ENCODE measurements around the gene PDE7B.

PDE7B gene

DNA sequence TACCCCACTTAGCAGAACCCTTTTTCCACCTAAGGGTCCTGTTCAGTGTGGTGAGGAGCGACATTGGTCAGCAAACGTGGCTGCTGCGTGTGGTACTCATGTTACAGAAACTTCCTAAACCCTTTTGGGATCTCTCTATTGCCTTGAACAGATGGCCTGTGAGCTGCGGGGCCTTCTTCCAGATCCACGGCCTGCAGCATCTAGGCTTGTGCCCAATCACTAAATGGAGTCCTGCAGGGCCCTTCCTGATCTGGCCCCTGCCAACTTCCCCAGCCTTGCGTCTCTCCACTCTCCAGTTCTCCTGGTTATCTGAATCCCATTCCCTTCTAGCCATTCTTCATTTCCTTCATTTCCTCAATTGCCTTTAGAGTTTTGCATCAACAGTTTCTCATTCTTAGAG, 85.6 kb downstream of the PDE7B start:
- no peak overlapping the region for H2AK5ac ChIP-seq (ENCODE audit: low read length)
- H3K23ac ChIP-seq (ENCODE audit: low read length): no peak overlapping the region
- H4K8ac ChIP-seq (ENCODE audit: low read depth, low read length): no peak overlapping the region
- no peak overlapping the region for H3K4me2 ChIP-seq (ENCODE audit: low read length)
- peaks cover 2 to 9% of the 10 kb centered on the region in 2 experiments for H3K4me1 ChIP-seq (ENCODE audit: control insufficient read depth in 1 of 2, insufficient read depth in 2 of 2, low read length in 2 of 2)
- H2AFZ ChIP-seq (ENCODE audit: insufficient read depth, low read length, poor library complexity): peak overlapping the region; percentile 10
- no peak overlapping the region for H3K27ac ChIP-seq (ENCODE audit: low read depth, low read length)
- H3K4ac ChIP-seq (ENCODE audit: low read depth, low read length): no peak overlapping the region
- H3K4me3 ChIP-seq (ENCODE audit: low read depth, low read length): no peak overlapping the region
- DNase-seq: no peak
- no peaks in the 10 kb centered on the region for H3K79me1 ChIP-seq (ENCODE audit: low read length)
- no peak overlapping the region for H2BK120ac ChIP-seq (ENCODE audit: insufficient read depth, low read length, poor library complexity)
- H2BK5ac ChIP-seq (ENCODE audit: low read depth, low read length, poor library complexity): no peak overlapping the region
- no peak overlapping the region for H3K18ac ChIP-seq (ENCODE audit: low read length)
- H4K12ac ChIP-seq (ENCODE audit: low read depth, low read length): no peak overlapping the region
- no peaks in the 10 kb centered on the region for H3K9me3 ChIP-seq (ENCODE audit: insufficient read depth, low read depth, low read length)
- H3K36me3 ChIP-seq (ENCODE audit: control insufficient read depth in 1 of 2, insufficient read depth in 2 of 2, low read length in 2 of 2): no peaks in the 10 kb centered on the region
- H3K27me3 ChIP-seq (ENCODE audit: insufficient read depth, low read length): no peaks in the 10 kb centered on the region
- no peaks in the 10 kb centered on the region for H3K79me2 ChIP-seq (ENCODE audit: control insufficient read depth, insufficient read depth, low read length, poor library complexity)
- no peak overlapping the region for H3K9ac ChIP-seq (ENCODE audit: low read length)
- WGBS (ENCODE audit: extremely low coverage, insufficient coverage, insufficient read length): no CpG with 5 or more reads among the region's 6 CpGs
- no peak overlapping the region for H3K14ac ChIP-seq (ENCODE audit: low read length)
- no peak overlapping the region for H4K91ac ChIP-seq (ENCODE audit: low read depth, low read length)
- H2BK12ac ChIP-seq (ENCODE audit: low read length): peak overlapping the region; percentile 50

- no peak overlapping the region for H3K4me2 ChIP-seq (ENCODE audit: low read length)
- H3K9ac ChIP-seq (ENCODE audit: low read length): no peak overlapping the region
- H3K14ac ChIP-seq (ENCODE audit: low read length): no peak overlapping the region
- no peak overlapping the region for H4K8ac ChIP-seq (ENCODE audit: low read depth, low read length)
- H2BK5ac ChIP-seq (ENCODE audit: low read depth, low read length, poor library complexity): no peak overlapping the region
- no peak overlapping the region for H2BK120ac ChIP-seq (ENCODE audit: insufficient read depth, low read length, poor library complexity)
- no peak overlapping the region for H3K4ac ChIP-seq (ENCODE audit: low read depth, low read length)
- no peak overlapping the region for H3K4me3 ChIP-seq (ENCODE audit: low read depth, low read length)
- H3K79me1 ChIP-seq (ENCODE audit: low read length): no peaks in the 10 kb centered on the region
- H3K23ac ChIP-seq (ENCODE audit: low read length): no peak overlapping the region
- peak; percentile 3 to 42 for DNase-seq
- no peaks in the 10 kb centered on the region for H3K79me2 ChIP-seq (ENCODE audit: control insufficient read depth, insufficient read depth, low read length, poor library complexity)
- H3K9me3 ChIP-seq (ENCODE audit: insufficient read depth, low read depth, low read length): no peaks in the 10 kb centered on the region
- no peak overlapping the region for H4K91ac ChIP-seq (ENCODE audit: low read depth, low read length)
- no peaks in the 10 kb centered on the region for H3K27me3 ChIP-seq (ENCODE audit: insufficient read depth, low read length)
- no CpG with 5 or more reads among the region's 9 CpGs for WGBS (ENCODE audit: extremely low coverage, insufficient coverage, insufficient read length)
- no peaks in the 10 kb centered on the region for H3K36me3 ChIP-seq (ENCODE audit: control insufficient read depth in 1 of 2, insufficient read depth in 2 of 2, low read length in 2 of 2)
- H3K18ac ChIP-seq (ENCODE audit: low read length): no peak overlapping the region
- H2BK12ac ChIP-seq (ENCODE audit: low read length): no peak overlapping the region
- H3K4me1 ChIP-seq (ENCODE audit: control insufficient read depth in 1 of 2, insufficient read depth in 2 of 2, low read length in 2 of 2): peaks cover 0 to 9% of the 10 kb centered on the region in 2 experiments
- no peak overlapping the region for H3K27ac ChIP-seq (ENCODE audit: low read depth, low read length)
- no peak overlapping the region for H2AK5ac ChIP-seq (ENCODE audit: low read length)
- no peak overlapping the region for H4K12ac ChIP-seq (ENCODE audit: low read depth, low read length)
- H2AFZ ChIP-seq (ENCODE audit: insufficient read depth, low read length, poor library complexity): no peak overlapping the region
Observed at GRCh38 chr6:135938576-135939207, 87.2 kb downstream of the PDE7B start.

DNA sequence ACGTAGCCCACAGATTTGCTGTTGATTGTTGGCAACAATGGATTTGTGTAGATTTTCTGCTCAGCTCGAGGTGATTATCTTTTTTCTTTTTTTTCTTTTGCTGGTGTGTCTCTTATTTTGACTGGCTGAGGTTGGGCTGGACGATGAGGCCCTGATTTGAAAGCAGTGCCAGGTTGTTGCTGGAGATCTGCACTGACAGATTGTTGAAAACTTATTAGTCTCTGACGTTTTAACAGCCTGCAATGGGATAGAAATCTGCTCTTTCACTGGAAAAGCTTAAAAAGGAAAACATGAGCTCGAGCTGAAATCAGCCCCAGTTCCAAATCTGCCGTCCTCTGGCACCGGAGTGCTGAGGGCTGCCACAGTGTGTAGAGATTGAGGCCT, 87.7 kb downstream of the PDE7B start:
- no CpG with 5 or more reads among the region's 7 CpGs for WGBS (ENCODE audit: extremely low coverage, insufficient coverage, insufficient read length)
- no peak overlapping the region for H3K4ac ChIP-seq (ENCODE audit: low read depth, low read length)
- H2AK5ac ChIP-seq (ENCODE audit: low read length): no peak overlapping the region
- H3K4me1 ChIP-seq (ENCODE audit: control insufficient read depth in 1 of 2, insufficient read depth in 2 of 2, low read length in 2 of 2): peaks cover 0 to 9% of the 10 kb centered on the region in 2 experiments
- H3K79me1 ChIP-seq (ENCODE audit: low read length): no peaks in the 10 kb centered on the region
- H3K18ac ChIP-seq (ENCODE audit: low read length): no peak overlapping the region
- H2BK5ac ChIP-seq (ENCODE audit: low read depth, low read length, poor library complexity): no peak overlapping the region
- no peaks in the 10 kb centered on the region for H3K9me3 ChIP-seq (ENCODE audit: insufficient read depth, low read depth, low read length)
- H3K14ac ChIP-seq (ENCODE audit: low read length): no peak overlapping the region
- H3K4me3 ChIP-seq (ENCODE audit: low read depth, low read length): no peak overlapping the region
- H3K27me3 ChIP-seq (ENCODE audit: insufficient read depth, low read length): no peaks in the 10 kb centered on the region
- H4K12ac ChIP-seq (ENCODE audit: low read depth, low read length): no peak overlapping the region
- H3K27ac ChIP-seq (ENCODE audit: low read depth, low read length): no peak overlapping the region
- no peak overlapping the region for H4K8ac ChIP-seq (ENCODE audit: low read depth, low read length)
- H2AFZ ChIP-seq (ENCODE audit: insufficient read depth, low read length, poor library complexity): no peak overlapping the region
- no peak overlapping the region for H4K91ac ChIP-seq (ENCODE audit: low read depth, low read length)
- no peaks in the 10 kb centered on the region for H3K79me2 ChIP-seq (ENCODE audit: control insufficient read depth, insufficient read depth, low read length, poor library complexity)
- H3K9ac ChIP-seq (ENCODE audit: low read length): no peak overlapping the region
- H3K36me3 ChIP-seq (ENCODE audit: control insufficient read depth in 1 of 2, insufficient read depth in 2 of 2, low read length in 2 of 2): no peaks in the 10 kb centered on the region
- no peak overlapping the region for H3K23ac ChIP-seq (ENCODE audit: low read length)
- H2BK120ac ChIP-seq (ENCODE audit: insufficient read depth, low read length, poor library complexity): no peak overlapping the region
- no peak for DNase-seq
- H3K4me2 ChIP-seq (ENCODE audit: low read length): no peak overlapping the region
- H2BK12ac ChIP-seq (ENCODE audit: low read length): no peak overlapping the region

GRCh38 chr6:135940616-135941167, 89.2 kb downstream of the PDE7B start:
- no peak overlapping the region for H3K4ac ChIP-seq (ENCODE audit: low read depth, low read length)
- no peaks in the 10 kb centered on the region for H3K36me3 ChIP-seq (ENCODE audit: control insufficient read depth in 1 of 2, insufficient read depth in 2 of 2, low read length in 2 of 2)
- no peak overlapping the region for H3K18ac ChIP-seq (ENCODE audit: low read length)
- H3K27me3 ChIP-seq (ENCODE audit: insufficient read depth, low read length): no peaks in the 10 kb centered on the region
- H2BK12ac ChIP-seq (ENCODE audit: low read length): no peak overlapping the region
- peaks cover 0 to 9% of the 10 kb centered on the region in 2 experiments for H3K4me1 ChIP-seq (ENCODE audit: control insufficient read depth in 1 of 2, insufficient read depth in 2 of 2, low read length in 2 of 2)
- H4K91ac ChIP-seq (ENCODE audit: low read depth, low read length): no peak overlapping the region
- no peak overlapping the region for H3K4me2 ChIP-seq (ENCODE audit: low read length)
- no peak overlapping the region for H2AFZ ChIP-seq (ENCODE audit: insufficient read depth, low read length, poor library complexity)
- WGBS (ENCODE audit: extremely low coverage, insufficient coverage, insufficient read length): no CpG with 5 or more reads among the region's 5 CpGs
- H2AK5ac ChIP-seq (ENCODE audit: low read length): no peak overlapping the region
- no peaks in the 10 kb centered on the region for H3K79me1 ChIP-seq (ENCODE audit: low read length)
- no peak for DNase-seq
- no peak overlapping the region for H3K14ac ChIP-seq (ENCODE audit: low read length)
- no peak overlapping the region for H2BK5ac ChIP-seq (ENCODE audit: low read depth, low read length, poor library complexity)
- H3K9ac ChIP-seq (ENCODE audit: low read length): no peak overlapping the region
- H3K27ac ChIP-seq (ENCODE audit: low read depth, low read length): no peak overlapping the region
- H3K79me2 ChIP-seq (ENCODE audit: control insufficient read depth, insufficient read depth, low read length, poor library complexity): no peaks in the 10 kb centered on the region
- H3K9me3 ChIP-seq (ENCODE audit: insufficient read depth, low read depth, low read length): no peaks in the 10 kb centered on the region
- no peak overlapping the region for H4K8ac ChIP-seq (ENCODE audit: low read depth, low read length)
- H3K23ac ChIP-seq (ENCODE audit: low read length): no peak overlapping the region
- H4K12ac ChIP-seq (ENCODE audit: low read depth, low read length): no peak overlapping the region
- H3K4me3 ChIP-seq (ENCODE audit: low read depth, low read length): no peak overlapping the region
- H2BK120ac ChIP-seq (ENCODE audit: insufficient read depth, low read length, poor library complexity): no peak overlapping the region
